Esophagus muscularis mucosa (tissue), 4 donors: ENCODE measurements around the gene RPS6KL1.

Experiments
- CTCF ChIP-seq, 3 experiments: fragments of 200-600 bp in 2 of 3; fragments of 450-650 bp in 1 of 3; sonication (generic) in 2 of 3; IDR thresholded peaks; one replicate each; pipeline ENCODE4 v1.5.1; 2017 to 2019; ENCODE audit warnings: antibody characterized with exemption in 3 of 3, mild to moderate bottlenecking in 2 of 3, moderate library complexity in 1 of 3
- EP300 ChIP-seq: sonication (generic); formaldehyde crosslinking; IDR thresholded peaks from one replicate; pipeline ENCODE4 v1.6.1; 2017; ENCODE audit warnings: antibody characterized with exemption
- POLR2A ChIP-seq: fragments of 450-650 bp; IDR thresholded peaks from one replicate; pipeline ENCODE4 v1.6.1; 2017; ENCODE audit warnings: antibody characterized with exemption, moderate library complexity, mild to moderate bottlenecking, low read depth

GRCh38 chr14:74892745-74893144 is 30.3 kb downstream of the RPS6KL1 start:
- no peak for TF ChIP-seq CTCF (IDR thresholded peaks at IDR 0.05)
- no peak for TF ChIP-seq POLR2A
- no peak for TF ChIP-seq EP300
